Measurements from ENCODE around the gene UFM1. TPM values are rescaled to one million over a fixed set of nuclear protein-coding genes. Genes with fewer than 3 reads are reported as not detected.
"Not testable (repeated sequence)": the region's sequence is repeated elsewhere in the genome, so short reads cannot be mapped to it uniquely, and the experiment has no call there.

The UFM1 gene
- total and polyA plus RNA-seq, 9 of the 15 experiments (the other 6 are each of a cell fraction or from before 2014, with no cell fraction given): 26.3 to 58.5 (median 36.1) TPM

DNA sequence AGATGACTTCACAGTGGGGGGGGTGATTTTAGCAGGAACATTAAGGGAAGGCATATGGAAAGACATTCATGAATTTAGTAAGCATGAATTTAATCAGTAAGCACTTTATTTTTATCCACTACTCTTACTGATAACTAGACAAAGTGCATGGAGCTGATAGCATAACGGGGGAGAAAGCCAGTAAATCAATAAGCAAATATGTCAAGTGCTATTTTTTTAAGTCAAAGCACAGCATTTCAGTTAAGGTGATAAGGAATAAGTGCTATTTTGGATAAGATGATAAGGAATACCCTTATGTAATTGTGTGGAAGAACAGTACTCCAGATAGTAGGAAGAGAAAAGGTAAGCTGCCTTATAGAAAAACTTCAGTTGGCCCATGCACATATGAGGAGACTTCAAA lies 19.4 kb downstream of the UFM1 start (continued):
- TF ChIP-seq, protein P1, sequence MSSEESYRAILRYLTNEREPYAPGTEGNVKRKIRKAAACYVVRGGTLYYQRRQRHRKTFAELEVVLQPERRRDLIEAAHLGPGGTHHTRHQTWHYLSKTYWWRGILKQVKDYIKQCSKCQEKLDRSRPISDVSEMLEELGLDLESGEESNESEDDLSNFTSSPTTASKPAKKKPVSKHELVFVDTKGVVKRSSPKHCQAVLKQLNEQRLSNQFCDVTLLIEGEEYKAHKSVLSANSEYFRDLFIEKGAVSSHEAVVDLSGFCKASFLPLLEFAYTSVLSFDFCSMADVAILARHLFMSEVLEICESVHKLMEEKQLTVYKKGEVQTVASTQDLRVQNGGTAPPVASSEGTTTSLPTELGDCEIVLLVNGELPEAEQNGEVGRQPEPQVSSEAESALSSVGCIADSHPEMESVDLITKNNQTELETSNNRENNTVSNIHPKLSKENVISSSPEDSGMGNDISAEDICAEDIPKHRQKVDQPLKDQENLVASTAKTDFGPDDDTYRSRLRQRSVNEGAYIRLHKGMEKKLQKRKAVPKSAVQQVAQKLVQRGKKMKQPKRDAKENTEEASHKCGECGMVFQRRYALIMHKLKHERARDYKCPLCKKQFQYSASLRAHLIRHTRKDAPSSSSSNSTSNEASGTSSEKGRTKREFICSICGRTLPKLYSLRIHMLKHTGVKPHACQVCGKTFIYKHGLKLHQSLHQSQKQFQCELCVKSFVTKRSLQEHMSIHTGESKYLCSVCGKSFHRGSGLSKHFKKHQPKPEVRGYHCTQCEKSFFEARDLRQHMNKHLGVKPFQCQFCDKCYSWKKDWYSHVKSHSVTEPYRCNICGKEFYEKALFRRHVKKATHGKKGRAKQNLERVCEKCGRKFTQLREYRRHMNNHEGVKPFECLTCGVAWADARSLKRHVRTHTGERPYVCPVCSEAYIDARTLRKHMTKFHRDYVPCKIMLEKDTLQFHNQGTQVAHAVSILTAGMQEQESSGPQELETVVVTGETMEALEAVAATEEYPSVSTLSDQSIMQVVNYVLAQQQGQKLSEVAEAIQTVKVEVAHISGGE (CRISPR knock-in tag; IDR thresholded peaks at IDR 0.05): no peak
- TF ChIP-seq PHB (CRISPR knock-in tag; IDR thresholded peaks at IDR 0.05) (no peak), POLR2B (IDR thresholded peaks at IDR 0.05; ENCODE audit: low read depth, partially characterized antibody) (no peak)
- TF ChIP-seq, protein P2, sequence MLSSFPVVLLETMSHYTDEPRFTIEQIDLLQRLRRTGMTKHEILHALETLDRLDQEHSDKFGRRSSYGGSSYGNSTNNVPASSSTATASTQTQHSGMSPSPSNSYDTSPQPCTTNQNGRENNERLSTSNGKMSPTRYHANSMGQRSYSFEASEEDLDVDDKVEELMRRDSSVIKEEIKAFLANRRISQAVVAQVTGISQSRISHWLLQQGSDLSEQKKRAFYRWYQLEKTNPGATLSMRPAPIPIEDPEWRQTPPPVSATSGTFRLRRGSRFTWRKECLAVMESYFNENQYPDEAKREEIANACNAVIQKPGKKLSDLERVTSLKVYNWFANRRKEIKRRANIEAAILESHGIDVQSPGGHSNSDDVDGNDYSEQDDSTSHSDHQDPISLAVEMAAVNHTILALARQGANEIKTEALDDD (IDR thresholded peaks at IDR 0.05): no peak
- TF ChIP-seq, protein P3, sequence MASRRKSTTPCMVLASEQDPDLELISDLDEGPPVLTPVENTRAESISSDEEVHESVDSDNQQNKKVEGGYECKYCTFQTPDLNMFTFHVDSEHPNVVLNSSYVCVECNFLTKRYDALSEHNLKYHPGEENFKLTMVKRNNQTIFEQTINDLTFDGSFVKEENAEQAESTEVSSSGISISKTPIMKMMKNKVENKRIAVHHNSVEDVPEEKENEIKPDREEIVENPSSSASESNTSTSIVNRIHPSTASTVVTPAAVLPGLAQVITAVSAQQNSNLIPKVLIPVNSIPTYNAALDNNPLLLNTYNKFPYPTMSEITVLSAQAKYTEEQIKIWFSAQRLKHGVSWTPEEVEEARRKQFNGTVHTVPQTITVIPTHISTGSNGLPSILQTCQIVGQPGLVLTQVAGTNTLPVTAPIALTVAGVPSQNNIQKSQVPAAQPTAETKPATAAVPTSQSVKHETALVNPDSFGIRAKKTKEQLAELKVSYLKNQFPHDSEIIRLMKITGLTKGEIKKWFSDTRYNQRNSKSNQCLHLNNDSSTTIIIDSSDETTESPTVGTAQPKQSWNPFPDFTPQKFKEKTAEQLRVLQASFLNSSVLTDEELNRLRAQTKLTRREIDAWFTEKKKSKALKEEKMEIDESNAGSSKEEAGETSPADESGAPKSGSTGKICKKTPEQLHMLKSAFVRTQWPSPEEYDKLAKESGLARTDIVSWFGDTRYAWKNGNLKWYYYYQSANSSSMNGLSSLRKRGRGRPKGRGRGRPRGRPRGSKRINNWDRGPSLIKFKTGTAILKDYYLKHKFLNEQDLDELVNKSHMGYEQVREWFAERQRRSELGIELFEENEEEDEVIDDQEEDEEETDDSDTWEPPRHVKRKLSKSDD (conservative IDR thresholded peaks at IDR 0.05; ENCODE audit: low read length): no peak

DNA sequence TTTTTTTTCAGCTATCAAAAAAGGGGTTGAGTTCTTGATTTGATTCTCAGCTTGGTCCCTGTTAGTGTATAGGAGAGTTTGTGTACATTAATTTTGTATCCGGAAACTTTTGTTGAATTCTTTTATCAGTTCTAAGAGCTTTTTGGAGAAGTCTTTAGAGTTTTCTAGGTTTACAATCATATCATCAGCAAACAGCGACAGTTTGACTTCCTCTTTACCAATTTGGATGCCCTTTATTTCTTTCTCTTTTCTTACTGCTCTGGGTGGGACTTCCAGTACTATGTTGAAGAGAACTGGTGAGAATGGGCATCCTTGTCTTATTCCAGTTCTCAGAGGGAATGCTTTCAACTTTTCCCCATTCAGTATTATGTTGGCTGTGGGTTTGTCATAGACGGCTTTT lies 20.4 kb downstream of the UFM1 start:
- in situ Hi-C loops (cut with MboI); POLR2A ChIA-PET; H3K4me3 ChIP-seq; H3K9me1 ChIP-seq (ENCODE audit: control insufficient read depth, insufficient read depth, low read length); DNase-seq (ENCODE audit: extremely low read depth in 1 of 4, low spot score in 3 of 4); H3K9me3 ChIP-seq (replicated peaks; ENCODE audit: control insufficient read depth, insufficient read depth, low read depth, low read length); BruUV-seq (replicated peaks); H4K20me1 ChIP-seq (replicated peaks; ENCODE audit: control insufficient read depth, insufficient read depth, low read length); H3K27ac ChIP-seq (ENCODE audit: extremely low read depth, low read depth, low read length); H3K4me1 ChIP-seq (replicated peaks in 1 of 2; ENCODE audit: control insufficient read depth in 2 of 2, insufficient read depth in 2 of 2, low read length in 2 of 2); H2AFZ ChIP-seq (ENCODE audit: low read depth, low read length); H3K4me2 ChIP-seq (ENCODE audit: insufficient read depth, low read length); ATAC-seq; H3K27me3 ChIP-seq (ENCODE audit: control insufficient read depth in 2 of 2, insufficient read depth in 2 of 2, low read length in 2 of 2); H3K9ac ChIP-seq (ENCODE audit: insufficient read depth in 1 of 2, low read depth in 2 of 2, low read length in 2 of 2); H3K79me2 ChIP-seq (ENCODE audit: control insufficient read depth, insufficient read depth, low read length); H3K36me3 ChIP-seq (ENCODE audit: control insufficient read depth, insufficient read depth, low read length); CTCF ChIA-PET (ENCODE audit: low intra/inter-chr PET ratio); FAIRE-seq; intact Hi-C loops (cut with micrococcal nuclease): not testable (repeated sequence)
- WGBS (ENCODE audit: insufficient coverage, low coverage, missing lambda C conversion rate): 30% methylated on average over 3 of the region's 3 CpGs
